ENCODE measurements around the gene RETSAT.

The RETSAT gene

GRCh38 chr2:85308896-85309555, 45.3 kb downstream of the RETSAT start:
- no peaks in the 10 kb centered on the region for H3K27me3 ChIP-seq (ENCODE audit: low read length)
- H3K36me3 ChIP-seq (ENCODE audit: low read length): no peaks in the 10 kb centered on the region
- H4K20me1 ChIP-seq (ENCODE audit: low read depth, low read length): no peaks in the 10 kb centered on the region
- H3K79me2 ChIP-seq (ENCODE audit: insufficient read depth, low read length): no peaks in the 10 kb centered on the region
- TF ChIP-seq CTCF (IDR thresholded peaks at IDR 0.05; ENCODE audit: insufficient read depth, low read length, poor library complexity, severe bottlenecking): no peak
- TF ChIP-seq EZH2phosphoT487 (conservative IDR thresholded peaks at IDR 0.05; ENCODE audit: low read length): no peak
- no peaks in the 10 kb centered on the region for H3K9me2 ChIP-seq (replicated peaks; ENCODE audit: insufficient read depth, low read length)
- H3F3A ChIP-seq (ENCODE audit: insufficient read depth): peaks cover 10% of the 10 kb centered on the region; the same call in 1 of the 2 replicates
- no peak overlapping the region for H2AFZ ChIP-seq (ENCODE audit: low read depth, low read length, severe bottlenecking)
- no peak overlapping the region for H3K4me3 ChIP-seq (ENCODE audit: insufficient read depth, low read length, poor library complexity, severe bottlenecking)
- no peak overlapping the region for H3K9ac ChIP-seq (ENCODE audit: low read length)
- H3K4me2 ChIP-seq (ENCODE audit: low read depth, low read length, poor library complexity, severe bottlenecking): no peak overlapping the region
- H3K27ac ChIP-seq (ENCODE audit: low read depth, low read length): no peak overlapping the region
- no peaks in the 10 kb centered on the region for H3K9me3 ChIP-seq (ENCODE audit: insufficient read depth, low read length)

GRCh38 chr2:85308201-85308600, 46.1 kb downstream of the RETSAT start:
- no peak overlapping the region for H3K4me3 ChIP-seq (ENCODE audit: insufficient read depth, low read length, poor library complexity, severe bottlenecking)
- H3K27me3 ChIP-seq (ENCODE audit: low read length): no peaks in the 10 kb centered on the region
- H3K9me2 ChIP-seq (replicated peaks; ENCODE audit: insufficient read depth, low read length): no peaks in the 10 kb centered on the region
- H3K9ac ChIP-seq (ENCODE audit: low read length): no peak overlapping the region
- no peaks in the 10 kb centered on the region for H3K9me3 ChIP-seq (ENCODE audit: insufficient read depth, low read length)
- H3K79me2 ChIP-seq (ENCODE audit: insufficient read depth, low read length): no peaks in the 10 kb centered on the region
- H3K27ac ChIP-seq (ENCODE audit: low read depth, low read length): no peak overlapping the region
- H2AFZ ChIP-seq (ENCODE audit: low read depth, low read length, severe bottlenecking): no peak overlapping the region
- H3K36me3 ChIP-seq (ENCODE audit: low read length): no peaks in the 10 kb centered on the region
- TF ChIP-seq CTCF (IDR thresholded peaks at IDR 0.05; ENCODE audit: insufficient read depth, low read length, poor library complexity, severe bottlenecking) (no peak), EZH2phosphoT487 (conservative IDR thresholded peaks at IDR 0.05; ENCODE audit: low read length) (no peak)
- H3F3A ChIP-seq (ENCODE audit: insufficient read depth): peaks cover 10% of the 10 kb centered on the region; the same call in 1 of the 2 replicates
- H3K4me2 ChIP-seq (ENCODE audit: low read depth, low read length, poor library complexity, severe bottlenecking): no peak overlapping the region
- no peaks in the 10 kb centered on the region for H4K20me1 ChIP-seq (ENCODE audit: low read depth, low read length)

- H3K36me3 ChIP-seq (ENCODE audit: low read length): no peaks in the 10 kb centered on the region
- no peak for TF ChIP-seq CTCF (IDR thresholded peaks at IDR 0.05; ENCODE audit: insufficient read depth, low read length, poor library complexity, severe bottlenecking)
- no peak for TF ChIP-seq EZH2phosphoT487 (conservative IDR thresholded peaks at IDR 0.05; ENCODE audit: low read length)
- 0 out of 2 replicates have a peak, but pooled peaks cover 6% of the 10 kb centered on the region for H3F3A ChIP-seq (ENCODE audit: insufficient read depth)
- H4K20me1 ChIP-seq (ENCODE audit: low read depth, low read length): no peaks in the 10 kb centered on the region
- H3K27ac ChIP-seq (ENCODE audit: low read depth, low read length): no peak overlapping the region
- H2AFZ ChIP-seq (ENCODE audit: low read depth, low read length, severe bottlenecking): peak overlapping the region; percentile 64
- H3K79me2 ChIP-seq (ENCODE audit: insufficient read depth, low read length): no peaks in the 10 kb centered on the region
- no peaks in the 10 kb centered on the region for H3K9me3 ChIP-seq (ENCODE audit: insufficient read depth, low read length)
- peak overlapping the region; percentile 9 for H3K4me3 ChIP-seq (ENCODE audit: insufficient read depth, low read length, poor library complexity, severe bottlenecking)
- no peaks in the 10 kb centered on the region for H3K9me2 ChIP-seq (replicated peaks; ENCODE audit: insufficient read depth, low read length)
- peak overlapping the region; percentile 39 for H3K4me2 ChIP-seq (ENCODE audit: low read depth, low read length, poor library complexity, severe bottlenecking)
- H3K9ac ChIP-seq (ENCODE audit: low read length): peak overlapping the region; percentile 25; the same call in 1 of the 2 replicates
- no peaks in the 10 kb centered on the region for H3K27me3 ChIP-seq (ENCODE audit: low read length)
Measured at GRCh38 chr2:85307527-85307897, 46.8 kb downstream of the RETSAT start.

All from SU-DHL-6 (cell line).